Sigmoid colon (tissue), 7 donors: ENCODE results near the gene PFKFB2. TPM values are rescaled to one million over a fixed set of nuclear protein-coding genes. Genes with fewer than 3 reads are reported as not detected.

Experiments used
- DNase-seq: peaks from one replicate; pipeline ENCODE4 v3.0.0-alpha.2; 2019
- H3K27ac ChIP-seq, 4 donors: fragments of 200-600 bp; sonication (generic); one replicate each; pipeline ENCODE4 v1.5.1; 2016 to 2019; ENCODE audit warnings: mild to moderate bottlenecking in 1 of 4
- H3K27me3 ChIP-seq, 3 donors: fragments of 200-600 bp; sonication (generic); one replicate each; pipeline ENCODE4 v1.5.1; 2019; ENCODE audit warnings: mild to moderate bottlenecking in 1 of 3
- H3K36me3 ChIP-seq, 4 donors: fragments of 200-600 bp; sonication (generic); one replicate each; pipeline ENCODE4 v1.5.1; 2016 to 2019
- H3K4me1 ChIP-seq, 4 donors: fragments of 200-600 bp; sonication (generic); one replicate each; pipeline ENCODE4 v1.5.1; 2017 to 2019
- H3K4me3 ChIP-seq, 4 donors: fragments of 200-600 bp; sonication (generic); one replicate each; pipeline ENCODE4 v1.5.1; 2017 to 2019; ENCODE audit warnings: mild to moderate bottlenecking in 2 of 4, moderate library complexity in 1 of 4
- H3K9me3 ChIP-seq, 4 donors: fragments of 200-600 bp in 3 of 4; sonication (generic) in 3 of 4; one replicate each; pipeline versions ENCODE4 v1.5.1 to v1.6.1; 2013 to 2019
- EP300 ChIP-seq, 4 donors: sonication (generic); formaldehyde crosslinking; IDR thresholded peaks; one replicate each; pipeline ENCODE4 v1.6.1; 2017; ENCODE audit warnings: antibody characterized with exemption in 4 of 4
- POLR2A ChIP-seq, 2 donors: fragments of 450-650 bp; IDR thresholded peaks; one replicate each; pipeline ENCODE4 v1.6.1; 2016; ENCODE audit warnings: antibody characterized with exemption in 2 of 2, mild to moderate bottlenecking in 2 of 2, moderate library complexity in 2 of 2
- POLR2AphosphoS5 ChIP-seq, 4 donors: sonication (generic); formaldehyde crosslinking; IDR thresholded peaks; one replicate each; pipeline ENCODE4 v1.6.1; 2017; ENCODE audit warnings: antibody characterized with exemption in 4 of 4
- WGBS, 2 donors: extraction: QIAGEN DNeasy Blood & Tissue Kit; methylation state at CpG; one replicate each; pipeline ENCODE4 v1.1.7; 2013; 5-methylcytosine and 5-hydroxymethylcytosine counted together
- intact Hi-C: fragments of 100-400 bp; cut with DNase I; formaldehyde crosslinking; loops from one replicate; pipeline ENCODE4 v1.15.1; 2023
- polyA plus RNA-seq, 3 donors: library from polyadenylated mRNA; stranded (reverse); fragments of 200-250 nt; gene quantifications; one replicate each; pipeline ENCODE4 v1.2.3, GENCODE V29; 2013
- total RNA-seq, 4 donors: library from RNA; depleted of rRNA; stranded (reverse); fragments of >200 nt; gene quantifications; one replicate each; pipeline ENCODE4 v1.1.0, GENCODE V29; 2016
- TF ChIP-seq, protein P1 (sequence below), 4 experiments: fragments of 450-650 bp in 3 of 4; fragments of 200-600 bp in 1 of 4; IDR thresholded peaks; one replicate each; pipeline ENCODE4 v1.5.1; 2016 to 2019; ENCODE audit warnings: antibody characterized with exemption in 4 of 4, mild to moderate bottlenecking in 3 of 4, moderate library complexity in 2 of 4
- donor health status: healthy with polysubstance abuse.
- donor health status: Bipolar disorder and iron deficiency.
- donor health status: healthy.

Gene PFKFB2
- total and polyA plus RNA-seq, 7 donors: 5.0 to 24.9 (median 7.8) TPM

DNA sequence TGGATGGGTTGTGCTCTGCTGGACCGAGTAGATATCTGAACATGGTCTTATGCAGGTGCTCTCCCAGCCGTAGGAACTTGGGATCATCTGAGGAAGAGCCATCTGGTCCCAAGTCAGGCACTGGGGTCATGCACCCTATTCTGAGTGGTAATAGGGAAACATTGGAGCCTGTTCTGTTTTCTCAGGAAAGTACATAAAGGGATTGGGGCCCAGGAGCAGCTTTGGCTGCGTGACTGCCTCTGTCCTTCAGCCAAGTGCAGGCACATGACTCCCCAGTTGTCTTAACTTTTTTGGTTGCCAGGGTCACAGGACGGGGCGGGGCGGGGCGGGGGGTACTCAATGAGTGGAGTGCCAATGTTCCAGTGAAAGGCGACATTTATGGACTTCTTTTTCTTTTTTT is 11.5 kb downstream of the PFKFB2 start:
- Histone ChIP-seq H3K4me1 (no peaks in the 10 kb centered on the region), H3K36me3 (peaks cover 10 to 82% (median 43%) of the 10 kb centered on the region in 4 donors)

DNA sequence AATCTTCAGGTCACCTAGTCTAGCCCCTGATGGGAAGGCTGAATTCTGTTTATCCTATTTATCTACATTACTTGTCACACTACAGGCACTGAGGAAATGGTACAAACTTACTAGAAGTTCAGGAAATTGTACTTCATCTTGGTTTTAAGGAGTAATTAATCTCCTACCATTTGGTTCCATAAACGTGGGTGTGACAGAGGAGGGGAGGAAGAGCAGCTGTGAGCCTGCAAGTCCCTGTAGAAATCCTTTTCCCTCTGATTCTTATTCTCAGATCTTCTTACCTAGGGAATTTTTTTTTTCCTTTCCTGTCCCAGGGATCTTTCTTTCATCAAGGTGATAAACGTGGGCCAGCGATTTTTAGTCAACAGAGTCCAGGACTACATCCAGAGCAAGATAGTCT is 14.1 kb downstream of the PFKFB2 start:
- Histone ChIP-seq H3K9me3 (no peaks in the 10 kb centered on the region), H3K27ac (no peak overlapping the region), H3K27me3 (no peaks in the 10 kb centered on the region), H3K4me3 (no peak overlapping the region), H3K4me1 (no peaks in the 10 kb centered on the region), H3K36me3 (peaks cover 6 to 98% (median 43%) of the 10 kb centered on the region in 4 donors)
- 13 to 51% methylated on average over 3 of the region's 3 CpGs for WGBS, 2 donors
- no peak for DNase-seq
- TF ChIP-seq POLR2A (IDR thresholded peaks at IDR 0.05) (no peak), POLR2AphosphoS5 (IDR thresholded peaks at IDR 0.05) (no peak), EP300 (IDR thresholded peaks at IDR 0.05) (no peak)
- TF ChIP-seq, protein P1, sequence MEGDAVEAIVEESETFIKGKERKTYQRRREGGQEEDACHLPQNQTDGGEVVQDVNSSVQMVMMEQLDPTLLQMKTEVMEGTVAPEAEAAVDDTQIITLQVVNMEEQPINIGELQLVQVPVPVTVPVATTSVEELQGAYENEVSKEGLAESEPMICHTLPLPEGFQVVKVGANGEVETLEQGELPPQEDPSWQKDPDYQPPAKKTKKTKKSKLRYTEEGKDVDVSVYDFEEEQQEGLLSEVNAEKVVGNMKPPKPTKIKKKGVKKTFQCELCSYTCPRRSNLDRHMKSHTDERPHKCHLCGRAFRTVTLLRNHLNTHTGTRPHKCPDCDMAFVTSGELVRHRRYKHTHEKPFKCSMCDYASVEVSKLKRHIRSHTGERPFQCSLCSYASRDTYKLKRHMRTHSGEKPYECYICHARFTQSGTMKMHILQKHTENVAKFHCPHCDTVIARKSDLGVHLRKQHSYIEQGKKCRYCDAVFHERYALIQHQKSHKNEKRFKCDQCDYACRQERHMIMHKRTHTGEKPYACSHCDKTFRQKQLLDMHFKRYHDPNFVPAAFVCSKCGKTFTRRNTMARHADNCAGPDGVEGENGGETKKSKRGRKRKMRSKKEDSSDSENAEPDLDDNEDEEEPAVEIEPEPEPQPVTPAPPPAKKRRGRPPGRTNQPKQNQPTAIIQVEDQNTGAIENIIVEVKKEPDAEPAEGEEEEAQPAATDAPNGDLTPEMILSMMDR (IDR thresholded peaks at IDR 0.05): no peak
- intact Hi-C loops: no loop called here

More for the DNA sequence above, 11.5 kb downstream of the PFKFB2 start:
- H3K4me3 ChIP-seq: no peak overlapping the region
- no peak overlapping the region for H3K27ac ChIP-seq
- WGBS, 2 donors: 35 to 80% methylated on average over 8 of the region's 8 CpGs
- no peaks in the 10 kb centered on the region for H3K27me3 ChIP-seq
- no peak for DNase-seq
- no peaks in the 10 kb centered on the region for H3K9me3 ChIP-seq
- intact Hi-C loops: no loop called here
- no peak for TF ChIP-seq EP300 (IDR thresholded peaks at IDR 0.05)
- no peak for TF ChIP-seq POLR2AphosphoS5 (IDR thresholded peaks at IDR 0.05)
- TF ChIP-seq, protein P1 (IDR thresholded peaks at IDR 0.05): no peak
- no peak for TF ChIP-seq POLR2A (IDR thresholded peaks at IDR 0.05)

DNA sequence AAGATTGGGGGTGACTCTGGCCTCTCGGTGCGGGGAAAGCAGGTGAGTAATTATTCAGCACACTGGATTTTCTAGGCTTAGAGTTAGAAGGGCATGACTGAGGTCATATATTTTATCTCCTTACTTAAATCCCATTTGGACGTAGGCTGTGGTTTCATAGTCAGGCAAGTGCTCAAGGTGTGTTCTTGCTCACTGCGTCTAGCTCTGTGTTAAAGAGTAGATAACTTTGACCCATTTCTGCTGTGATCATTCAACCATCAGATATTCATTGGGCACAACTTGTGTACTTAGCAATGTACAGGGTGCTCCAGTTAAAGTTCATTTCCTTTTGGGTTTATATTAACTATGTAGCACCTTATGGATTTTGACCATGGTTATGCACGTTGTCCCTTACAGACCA is 14.6 kb downstream of the PFKFB2 start:
- intact Hi-C loops: no loop called here
- no peaks in the 10 kb centered on the region for H3K9me3 ChIP-seq
- peaks cover 6 to 98% (median 41%) of the 10 kb centered on the region in 4 donors for H3K36me3 ChIP-seq
- no peak overlapping the region for H3K27ac ChIP-seq
- TF ChIP-seq EP300 (IDR thresholded peaks at IDR 0.05) (no peak), POLR2A (IDR thresholded peaks at IDR 0.05) (peak in 1 of 2 donors; percentile 22), POLR2AphosphoS5 (IDR thresholded peaks at IDR 0.05) (no peak)
- TF ChIP-seq, protein P1 (IDR thresholded peaks at IDR 0.05): no peak
- H3K27me3 ChIP-seq: no peaks in the 10 kb centered on the region
- DNase-seq: no peak
- WGBS, 2 donors: 17 to 67% methylated on average over 5 of the region's 5 CpGs
- H3K4me1 ChIP-seq: no peaks in the 10 kb centered on the region
- H3K4me3 ChIP-seq: no peak overlapping the region

DNA sequence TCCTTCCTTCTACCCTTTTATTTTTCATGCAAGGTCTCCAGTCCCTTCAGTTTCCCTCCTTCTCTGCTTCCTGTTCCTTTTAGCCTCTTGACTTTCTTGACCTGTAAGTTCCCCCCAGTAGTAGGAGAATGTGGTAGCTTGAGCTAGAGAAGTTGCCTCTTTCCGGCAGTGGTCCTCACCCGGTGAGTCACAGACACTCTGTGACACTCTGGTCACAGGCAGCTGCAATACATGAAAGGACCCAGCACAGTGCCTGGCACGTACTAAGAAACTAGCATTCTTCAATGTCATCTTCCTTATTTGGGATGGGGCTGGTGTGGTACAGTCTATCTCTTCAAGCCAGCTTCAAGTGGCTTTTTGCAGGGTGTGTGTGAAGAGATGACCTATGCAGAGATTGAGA is 16.0 kb downstream of the PFKFB2 start:
- Histone ChIP-seq H3K4me1 (no peaks in the 10 kb centered on the region), H3K27ac (no peak overlapping the region), H3K4me3 (no peak overlapping the region), H3K9me3 (no peaks in the 10 kb centered on the region), H3K36me3 (peaks cover 6 to 93% (median 30%) of the 10 kb centered on the region in 4 donors), H3K27me3 (no peaks in the 10 kb centered on the region)
- intact Hi-C loops: no loop called here
- WGBS, 2 donors: 73 to 92% methylated on average over 3 of the region's 3 CpGs
- TF ChIP-seq POLR2A (IDR thresholded peaks at IDR 0.05) (no peak), EP300 (IDR thresholded peaks at IDR 0.05) (no peak), POLR2AphosphoS5 (IDR thresholded peaks at IDR 0.05) (no peak)
- TF ChIP-seq, protein P1 (IDR thresholded peaks at IDR 0.05): no peak
- DNase-seq: no peak
